ENCODE measurements around the gene PPP1R16B.

PPP1R16B gene

GRCh38 chr20:38828514-38829295 lies 23.2 kb downstream of the PPP1R16B start:
- no peak for DNase-seq

DNA sequence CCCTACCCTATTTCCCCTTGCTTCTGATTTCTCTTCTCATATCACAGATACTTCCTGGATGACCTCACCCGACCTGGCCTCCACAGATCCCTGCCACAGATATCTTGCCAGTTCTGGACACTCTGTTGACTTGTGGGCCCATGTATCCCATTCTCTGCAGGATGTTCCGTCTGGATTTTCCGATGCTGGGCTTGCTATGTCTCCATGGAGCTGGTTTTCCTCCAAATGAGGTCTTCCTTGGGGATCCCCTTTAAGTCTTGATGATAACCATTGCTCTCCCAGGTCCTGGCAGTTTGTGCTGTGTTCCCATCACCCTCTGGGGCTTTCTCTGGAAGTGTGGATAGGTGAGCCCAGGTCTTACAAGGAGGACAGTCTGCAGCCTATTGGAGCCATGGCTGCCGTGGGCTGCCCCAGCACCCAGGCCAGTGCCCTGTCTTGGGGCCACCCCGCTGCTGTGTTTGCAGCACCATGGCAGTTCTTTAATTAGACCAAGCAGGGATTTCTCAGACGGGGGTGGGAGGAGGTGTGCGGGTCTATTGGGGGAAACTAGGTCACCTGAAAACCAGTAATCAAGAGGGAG lies 23.9 kb downstream of the PPP1R16B start:
- no peak for DNase-seq

DNA sequence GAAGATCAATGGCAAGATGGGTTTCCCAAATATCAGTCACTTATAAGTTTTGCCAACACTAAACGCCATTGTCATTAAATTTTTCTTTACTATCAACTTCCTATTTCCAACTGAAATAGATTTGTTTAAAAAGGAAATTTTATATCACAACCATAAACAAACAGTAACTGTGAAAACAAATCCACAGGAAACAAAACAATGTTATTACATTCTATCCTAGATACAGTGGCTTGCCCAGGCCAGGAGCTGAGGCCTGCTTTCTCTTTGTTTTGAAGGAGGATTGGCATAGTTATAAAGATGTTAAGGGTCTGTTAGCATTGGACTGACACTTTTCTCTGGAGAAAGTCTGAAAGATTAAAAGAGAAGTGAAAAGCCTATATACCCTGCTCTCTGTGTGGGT lies 24.9 kb downstream of the PPP1R16B start:
- DNase-seq = no peak

GRCh38 chr20:38831049-38831691 lies 25.7 kb downstream of the PPP1R16B start:
- DNase-seq = no peak

- DNase-seq = no peak
Measured at GRCh38 chr20:38831995-38832620, 26.6 kb downstream of the PPP1R16B start.

- no peak for DNase-seq
Measured at GRCh38 chr20:38833154-38833856, 27.8 kb downstream of the PPP1R16B start.

GRCh38 chr20:38833857-38834164 lies 28.3 kb downstream of the PPP1R16B start:
- peak; percentile 26 for DNase-seq

GRCh38 chr20:38834868-38835267 lies 29.4 kb downstream of the PPP1R16B start:
- DNase-seq = no peak

- no peak for DNase-seq
Measured at GRCh38 chr20:38835792-38836191, 30.3 kb downstream of the PPP1R16B start.

DNA sequence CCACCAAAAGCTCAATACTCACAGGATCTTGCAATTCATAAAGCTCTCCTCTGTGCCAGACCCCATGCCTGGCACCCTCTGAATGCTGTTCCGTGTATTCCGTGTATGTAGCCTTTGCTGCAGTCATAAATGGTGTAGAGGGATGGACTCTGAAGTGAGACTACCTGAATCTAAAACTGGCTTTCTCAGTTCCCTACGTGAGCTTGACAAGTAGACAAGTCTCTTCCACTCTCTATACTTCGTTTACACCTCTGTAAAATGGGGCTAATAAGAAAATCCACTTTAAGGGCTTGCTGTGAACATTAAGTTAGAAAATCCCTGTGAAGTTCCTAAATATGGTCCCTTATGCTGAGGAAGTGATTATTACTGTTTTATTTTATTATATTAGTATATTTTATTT lies 31.5 kb downstream of the PPP1R16B start:
- no peak for DNase-seq

DNA sequence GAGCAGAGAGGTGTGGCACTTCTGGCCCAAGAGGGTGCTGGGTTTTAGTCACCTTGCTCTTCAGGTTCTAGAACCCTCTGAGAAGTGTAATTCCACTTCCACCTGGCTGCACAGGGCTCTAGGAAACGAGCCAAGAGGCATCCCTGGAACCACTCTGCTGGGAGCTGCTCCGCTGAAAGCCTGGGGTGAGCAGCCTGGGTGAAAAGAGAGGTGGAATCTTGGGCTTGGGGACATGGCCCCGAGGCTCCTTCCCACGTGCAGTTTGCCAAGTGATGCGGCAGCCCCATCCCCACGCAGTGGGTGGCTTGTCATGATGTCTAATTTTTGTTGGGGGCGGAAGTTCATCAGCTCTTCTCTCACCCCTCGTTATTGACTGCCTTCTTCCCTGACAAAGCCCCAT lies 32.8 kb downstream of the PPP1R16B start:
- DNase-seq = no peak

- no peak for DNase-seq
Measured at GRCh38 chr20:38839563-38839962, 34.1 kb downstream of the PPP1R16B start.

GRCh38 chr20:38840053-38840893 lies 34.8 kb downstream of the PPP1R16B start:
- peak; percentile 33 for DNase-seq

GRCh38 chr20:38840894-38841470 lies 35.5 kb downstream of the PPP1R16B start:
- DNase-seq = no peak

DNA sequence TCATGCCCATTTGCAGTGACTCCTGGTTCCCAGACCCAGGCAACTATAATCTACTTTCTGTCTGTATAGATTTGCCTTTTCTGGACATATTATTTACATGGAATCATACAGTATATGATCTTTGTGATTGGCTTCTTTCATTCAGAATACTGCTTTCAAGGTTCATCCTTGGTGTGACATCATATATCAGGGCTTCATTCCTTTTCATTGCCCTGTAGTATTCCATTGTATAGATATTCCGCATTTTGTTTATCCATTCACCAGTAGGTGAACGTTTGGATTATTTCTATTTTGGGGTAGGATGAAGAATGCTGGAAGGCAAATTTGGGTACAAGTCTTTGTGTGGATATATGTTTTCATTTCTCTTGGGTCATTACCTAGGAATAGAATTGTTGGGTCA lies 36.1 kb downstream of the PPP1R16B start:
- no peak for DNase-seq

DNA sequence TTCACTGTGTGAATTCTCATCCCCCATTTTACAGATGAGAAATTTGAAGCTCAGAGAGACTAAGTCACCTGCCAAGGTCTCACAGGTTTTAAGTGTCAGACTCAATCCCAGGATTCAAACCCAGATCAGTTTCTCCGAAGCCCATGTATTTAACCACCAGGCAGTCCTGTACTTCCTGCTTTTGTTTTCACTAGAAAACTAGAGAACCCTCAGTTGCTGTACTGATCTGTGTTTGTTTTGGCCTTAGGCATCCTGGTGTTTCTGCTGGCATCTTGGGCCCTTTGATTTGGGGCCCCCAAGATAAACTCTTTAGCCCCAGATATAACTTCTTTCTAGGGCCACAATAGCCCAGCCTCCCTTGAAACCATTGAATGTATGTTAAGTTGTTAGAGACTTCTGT lies 36.5 kb downstream of the PPP1R16B start:
- DNase-seq = no peak

GRCh38 chr20:38842558-38842981 lies 37.1 kb downstream of the PPP1R16B start:
- peak; percentile 23 for DNase-seq

DNA sequence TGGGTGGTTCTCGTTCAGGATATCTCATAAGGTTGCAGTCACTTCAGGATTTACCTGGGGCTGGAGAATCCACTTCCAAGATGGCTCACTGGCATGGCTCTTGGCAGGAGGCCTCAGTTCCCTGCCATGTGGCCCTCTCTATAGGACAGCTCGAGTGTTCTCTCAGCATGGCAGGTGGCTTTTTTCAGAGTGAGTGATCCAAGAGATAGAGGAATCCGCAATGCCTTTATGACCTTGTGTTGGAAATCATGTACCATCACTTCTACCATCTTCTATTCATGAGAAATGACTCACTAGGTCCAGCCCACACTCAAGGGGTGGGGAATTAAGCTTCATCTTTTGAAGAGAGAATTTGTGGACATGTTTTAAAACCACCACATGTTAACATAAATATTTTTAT lies 37.8 kb downstream of the PPP1R16B start:
- no peak for DNase-seq

GRCh38 chr20:38844963-38845362 lies 39.5 kb downstream of the PPP1R16B start:
- DNase-seq = no peak

DNA sequence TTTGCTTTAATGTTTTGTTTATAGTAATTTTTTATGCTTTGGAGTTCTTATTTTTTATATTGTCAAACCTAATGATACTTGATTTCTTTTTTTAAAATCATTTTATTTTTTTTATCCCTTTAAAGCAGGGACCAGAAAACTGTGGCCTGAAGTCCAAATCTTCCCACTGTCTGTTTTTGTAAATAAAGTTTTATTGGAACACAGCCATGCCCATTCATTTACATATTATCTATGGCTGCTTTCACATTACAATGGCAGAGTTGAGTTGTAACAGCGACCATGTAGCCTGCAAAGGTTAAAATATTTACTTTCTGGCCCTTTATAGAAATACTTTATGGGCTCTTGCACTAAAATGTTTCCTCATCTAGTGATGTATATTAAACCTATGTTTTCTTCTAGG lies 42.3 kb downstream of the PPP1R16B start:
- DNase-seq = no peak

GRCh38 chr20:38853759-38854158 lies 48.3 kb downstream of the PPP1R16B start:
- DNase-seq = no peak

GRCh38 chr20:38854654-38855066 lies 49.2 kb downstream of the PPP1R16B start:
- DNase-seq = no peak

Measured in activated CD4-positive, alpha-beta T cell treated with anti-CD3 and anti-CD28 coated beads, Interleukin-2, amount 50 U/mL, for 1 hour (primary cell).